Measurements from ENCODE around the gene HOMER1. TPM values are rescaled to one million over a fixed set of nuclear protein-coding genes. Genes with fewer than 3 reads are reported as not detected.

Gene HOMER1
- total RNA-seq, 1 experiment from 2014 or later, result 17.2 TPM

- Mint-ChIP-seq H3K4me3 (ENCODE audit: unreplicated experiment) (no peak overlapping the region), H3K36me3 (ENCODE audit: insufficient read depth, unreplicated experiment) (no peaks in the 10 kb centered on the region), H3K27ac (ENCODE audit: low read depth, unreplicated experiment) (no peak overlapping the region), H3K27me3 (ENCODE audit: insufficient read depth, unreplicated experiment) (no peaks in the 10 kb centered on the region), H3K9me3 (ENCODE audit: unreplicated experiment) (no peaks in the 10 kb centered on the region), H3K4me1 (ENCODE audit: insufficient read depth, unreplicated experiment) (no peaks in the 10 kb centered on the region)
- ChIA-PET POLR2A (interaction anchor here (1.0 kb wide), 1 partner anchor 31 kb away, joined by 4 read pairs; no protein-coding TSS in a partner anchor), CTCF (interaction anchor here (0.6 to 1.6 kb wide), 3 partner anchors 10 to 348 kb away, joined by 3 to 12 read pairs (median 3); no protein-coding TSS in a partner anchor)
- DNase-seq (ENCODE audit: unreplicated experiment), result no peak
- TF ChIP-seq, protein P1, sequence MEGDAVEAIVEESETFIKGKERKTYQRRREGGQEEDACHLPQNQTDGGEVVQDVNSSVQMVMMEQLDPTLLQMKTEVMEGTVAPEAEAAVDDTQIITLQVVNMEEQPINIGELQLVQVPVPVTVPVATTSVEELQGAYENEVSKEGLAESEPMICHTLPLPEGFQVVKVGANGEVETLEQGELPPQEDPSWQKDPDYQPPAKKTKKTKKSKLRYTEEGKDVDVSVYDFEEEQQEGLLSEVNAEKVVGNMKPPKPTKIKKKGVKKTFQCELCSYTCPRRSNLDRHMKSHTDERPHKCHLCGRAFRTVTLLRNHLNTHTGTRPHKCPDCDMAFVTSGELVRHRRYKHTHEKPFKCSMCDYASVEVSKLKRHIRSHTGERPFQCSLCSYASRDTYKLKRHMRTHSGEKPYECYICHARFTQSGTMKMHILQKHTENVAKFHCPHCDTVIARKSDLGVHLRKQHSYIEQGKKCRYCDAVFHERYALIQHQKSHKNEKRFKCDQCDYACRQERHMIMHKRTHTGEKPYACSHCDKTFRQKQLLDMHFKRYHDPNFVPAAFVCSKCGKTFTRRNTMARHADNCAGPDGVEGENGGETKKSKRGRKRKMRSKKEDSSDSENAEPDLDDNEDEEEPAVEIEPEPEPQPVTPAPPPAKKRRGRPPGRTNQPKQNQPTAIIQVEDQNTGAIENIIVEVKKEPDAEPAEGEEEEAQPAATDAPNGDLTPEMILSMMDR (IDR thresholded peaks at IDR 0.05; ENCODE audit: unreplicated experiment), result no peak
- intact Hi-C loops (cut with micrococcal nuclease), result no loop called here
- no TSS peak for BruUV-seq (replicated peaks)
Measured at GRCh38 chr5:79480991-79481390, 32.9 kb downstream of the HOMER1 start.

GRCh38 chr5:79475152-79475466 is 38.8 kb downstream of the HOMER1 start:
- H3K27ac Mint-ChIP-seq (ENCODE audit: low read depth, unreplicated experiment), result no peak overlapping the region
- intact Hi-C loops (cut with micrococcal nuclease), result no loop called here
- H3K36me3 Mint-ChIP-seq (ENCODE audit: insufficient read depth, unreplicated experiment), result no peaks in the 10 kb centered on the region
- TF ChIP-seq, protein P1 (IDR thresholded peaks at IDR 0.05; ENCODE audit: unreplicated experiment), result no peak
- no TSS peak for BruUV-seq (replicated peaks)
- no peak overlapping the region for H3K4me3 Mint-ChIP-seq (ENCODE audit: unreplicated experiment)
- CTCF ChIA-PET, result no interaction called here
- H3K9me3 Mint-ChIP-seq (ENCODE audit: unreplicated experiment), result no peaks in the 10 kb centered on the region
- peaks cover 7% of the 10 kb centered on the region for H3K4me1 Mint-ChIP-seq (ENCODE audit: insufficient read depth, unreplicated experiment)
- no peaks in the 10 kb centered on the region for H3K27me3 Mint-ChIP-seq (ENCODE audit: insufficient read depth, unreplicated experiment)
- DNase-seq (ENCODE audit: unreplicated experiment), result no peak
- POLR2A ChIA-PET, result interaction anchor here (0.9 kb wide), 1 partner anchor 37 kb away, joined by 3 read pairs; no protein-coding TSS in a partner anchor

- POLR2A ChIA-PET, result interaction anchor here (0.9 to 1.0 kb wide), 3 partner anchors 38 to 40 kb away, joined by 3 to 4 read pairs (median 4); no protein-coding TSS in a partner anchor
- DNase-seq (ENCODE audit: unreplicated experiment), result no peak
- Mint-ChIP-seq H3K4me3 (ENCODE audit: unreplicated experiment) (no peak overlapping the region), H3K27ac (ENCODE audit: low read depth, unreplicated experiment) (no peak overlapping the region), H3K36me3 (ENCODE audit: insufficient read depth, unreplicated experiment) (no peaks in the 10 kb centered on the region), H3K4me1 (ENCODE audit: insufficient read depth, unreplicated experiment) (peaks cover 7% of the 10 kb centered on the region), H3K27me3 (ENCODE audit: insufficient read depth, unreplicated experiment) (no peaks in the 10 kb centered on the region), H3K9me3 (ENCODE audit: unreplicated experiment) (no peaks in the 10 kb centered on the region)
- CTCF ChIA-PET, result interaction anchor here (0.6 kb wide), 1 partner anchor 31 kb away, joined by 3 read pairs; no protein-coding TSS in a partner anchor
- intact Hi-C loops (cut with micrococcal nuclease), result no loop called here
- no TSS peak for BruUV-seq (replicated peaks)
- TF ChIP-seq, protein P1 (IDR thresholded peaks at IDR 0.05; ENCODE audit: unreplicated experiment), result no peak
Measured at GRCh38 chr5:79474367-79475151, 39.4 kb downstream of the HOMER1 start.

DNA sequence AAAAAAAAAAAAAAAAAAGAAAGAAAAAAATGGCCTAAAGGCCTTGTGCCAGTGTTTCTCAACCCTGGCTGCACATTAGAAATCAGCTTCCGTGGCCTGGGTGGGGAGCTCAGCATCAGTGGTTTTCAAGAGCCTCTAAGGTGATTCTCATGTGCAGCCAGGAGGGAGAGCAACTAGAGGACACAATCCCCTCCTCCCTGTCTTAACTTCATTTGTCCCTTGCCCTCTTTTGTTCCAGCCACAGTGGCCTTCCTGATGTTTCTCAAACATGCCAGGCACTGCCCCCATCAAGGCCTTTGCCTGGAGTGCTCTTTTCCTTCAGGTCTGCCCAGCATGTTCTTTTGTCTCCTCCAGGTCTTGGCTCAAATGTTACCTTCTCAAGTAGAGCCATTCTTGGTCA is 42.4 kb downstream of the HOMER1 start:
- Mint-ChIP-seq H3K9me3 (ENCODE audit: unreplicated experiment) (no peaks in the 10 kb centered on the region), H3K4me1 (ENCODE audit: insufficient read depth, unreplicated experiment) (peaks cover 7% of the 10 kb centered on the region), H3K27ac (ENCODE audit: low read depth, unreplicated experiment) (peak overlapping the region; percentile 12), H3K4me3 (ENCODE audit: unreplicated experiment) (no peak overlapping the region), H3K27me3 (ENCODE audit: insufficient read depth, unreplicated experiment) (no peaks in the 10 kb centered on the region), H3K36me3 (ENCODE audit: insufficient read depth, unreplicated experiment) (no peaks in the 10 kb centered on the region)
- DNase-seq (ENCODE audit: unreplicated experiment), result no peak
- BruUV-seq (replicated peaks), result no TSS peak
- intact Hi-C loops (cut with micrococcal nuclease), result no loop called here
- CTCF ChIA-PET, result interaction anchor here (0.7 kb wide), 1 partner anchor 121 kb away, joined by 3 read pairs; no protein-coding TSS in a partner anchor
- POLR2A ChIA-PET, result interaction anchor here (2.4 kb wide), 1 partner anchor 42 kb away, joined by 11 read pairs; the partner anchor contains the start of gene HOMER1
- TF ChIP-seq, protein P1 (IDR thresholded peaks at IDR 0.05; ENCODE audit: unreplicated experiment), result no peak

Data from MCF 10A (cell line).